GM12873 (cell line): ENCODE measurements around the gene HEPACAM.

Experiments used
- TF ChIP-seq, protein P1 (sequence below): IDR thresholded peaks from 2 replicates; pipeline ENCODE4 v1.5.1; 2012; ENCODE audit warnings: low read depth, mild to moderate bottlenecking, moderate library complexity, low read length, control low read depth; ENCODE audit not compliant: insufficient read depth; ENCODE audit errors: missing control alignments

HEPACAM gene

GRCh38 chr11:124898263-124898680, 37.6 kb downstream of the HEPACAM start:
- TF ChIP-seq, protein P1, sequence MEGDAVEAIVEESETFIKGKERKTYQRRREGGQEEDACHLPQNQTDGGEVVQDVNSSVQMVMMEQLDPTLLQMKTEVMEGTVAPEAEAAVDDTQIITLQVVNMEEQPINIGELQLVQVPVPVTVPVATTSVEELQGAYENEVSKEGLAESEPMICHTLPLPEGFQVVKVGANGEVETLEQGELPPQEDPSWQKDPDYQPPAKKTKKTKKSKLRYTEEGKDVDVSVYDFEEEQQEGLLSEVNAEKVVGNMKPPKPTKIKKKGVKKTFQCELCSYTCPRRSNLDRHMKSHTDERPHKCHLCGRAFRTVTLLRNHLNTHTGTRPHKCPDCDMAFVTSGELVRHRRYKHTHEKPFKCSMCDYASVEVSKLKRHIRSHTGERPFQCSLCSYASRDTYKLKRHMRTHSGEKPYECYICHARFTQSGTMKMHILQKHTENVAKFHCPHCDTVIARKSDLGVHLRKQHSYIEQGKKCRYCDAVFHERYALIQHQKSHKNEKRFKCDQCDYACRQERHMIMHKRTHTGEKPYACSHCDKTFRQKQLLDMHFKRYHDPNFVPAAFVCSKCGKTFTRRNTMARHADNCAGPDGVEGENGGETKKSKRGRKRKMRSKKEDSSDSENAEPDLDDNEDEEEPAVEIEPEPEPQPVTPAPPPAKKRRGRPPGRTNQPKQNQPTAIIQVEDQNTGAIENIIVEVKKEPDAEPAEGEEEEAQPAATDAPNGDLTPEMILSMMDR: no peak

DNA sequence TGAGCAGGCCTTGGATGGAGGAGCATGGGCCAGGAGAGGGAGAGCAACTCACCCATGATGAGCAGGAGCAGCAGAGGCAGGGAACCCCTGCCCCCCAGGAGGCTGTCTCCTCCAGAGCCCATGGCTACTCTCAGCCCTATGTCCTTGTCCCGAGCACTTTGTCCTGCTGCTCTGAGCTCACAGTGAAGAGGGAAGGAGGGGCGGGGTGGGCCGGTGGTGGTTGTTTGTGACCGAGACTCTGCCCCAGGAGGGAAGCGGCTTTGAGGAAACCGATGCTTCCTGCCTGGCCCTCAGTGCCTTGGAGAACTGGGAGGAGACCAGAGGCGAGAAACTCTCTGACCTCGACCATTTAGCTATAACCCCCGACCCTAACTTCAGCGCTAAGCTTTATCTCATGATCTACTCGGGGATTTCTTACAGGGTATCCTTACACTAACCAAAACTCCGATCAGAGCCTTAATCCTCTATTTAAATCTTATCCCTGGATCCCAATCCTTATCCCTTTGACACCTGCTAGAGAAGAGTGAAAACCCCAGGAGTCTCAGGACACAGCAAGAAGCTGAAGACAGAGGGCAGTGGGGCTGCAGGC, 38.1 kb downstream of the HEPACAM start, which contains the start of gene ROBO4:
TSS of gene ROBO4 (minus strand) at position 192 of the 589 bp plus-strand sequence. CDS start at position 122, 70 bp downstream.
- TF ChIP-seq, protein P1: no peak

- TF ChIP-seq, protein P1: no peak
Observed at GRCh38 chr11:124896821-124897391, 38.9 kb downstream of the HEPACAM start.

DNA sequence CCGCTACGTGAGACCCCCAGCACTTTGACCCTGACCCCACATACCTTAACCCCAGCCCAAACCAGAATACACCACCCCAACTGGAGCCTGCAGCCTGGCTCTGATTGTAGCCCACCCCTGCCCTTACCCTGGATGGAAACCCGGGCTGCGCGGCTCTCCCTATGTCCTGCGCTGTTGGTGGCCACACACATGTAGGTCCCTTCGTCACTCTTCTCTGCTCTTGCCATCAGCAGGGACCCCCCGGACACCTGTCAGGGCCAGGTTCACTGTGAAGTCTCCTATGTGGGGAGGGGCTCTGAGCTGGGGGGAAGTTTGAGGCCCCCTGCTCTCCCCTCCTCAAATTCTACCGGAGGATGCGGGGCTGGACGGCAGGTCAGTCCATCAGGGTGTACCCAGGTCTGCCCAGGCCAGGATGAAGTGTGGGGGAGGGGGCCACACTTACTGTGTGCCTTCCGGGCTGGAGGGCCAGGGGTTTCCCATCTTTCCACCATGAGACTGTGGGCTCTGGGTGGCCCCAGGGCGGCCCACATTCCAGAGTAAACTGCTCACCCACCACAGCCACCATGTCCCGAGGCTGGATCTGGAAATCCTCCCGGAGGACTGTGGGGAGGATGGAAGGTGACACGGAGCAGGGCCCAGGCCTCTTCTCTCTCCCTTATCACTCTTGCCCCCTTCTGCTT, 39.6 kb downstream of the HEPACAM start:
- TF ChIP-seq, protein P1: no peak

DNA sequence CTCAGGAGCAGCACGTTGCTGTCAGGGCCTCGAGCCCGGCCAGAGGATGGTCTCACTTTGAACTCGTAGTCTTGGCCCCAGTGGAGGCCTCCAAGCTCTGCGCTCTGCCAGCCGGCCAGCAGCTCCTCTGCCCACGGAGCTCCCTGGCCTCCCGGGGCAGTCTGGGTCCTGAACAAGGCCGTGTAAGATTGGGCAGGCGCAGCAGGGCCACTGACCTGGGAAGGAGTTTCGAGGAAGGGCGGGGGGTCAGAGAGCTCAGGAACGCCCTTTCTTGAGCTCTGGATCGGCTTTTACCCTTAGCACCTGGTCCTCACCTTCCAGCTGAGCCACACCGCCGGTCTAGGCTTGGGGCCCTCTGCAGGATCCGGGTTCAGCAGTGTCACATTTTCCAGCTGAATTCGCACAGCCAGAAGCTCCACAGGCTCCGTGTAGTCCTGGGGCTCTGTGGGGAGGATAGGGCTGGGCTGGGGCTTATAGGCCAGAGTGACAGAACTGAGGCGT, 40.3 kb downstream of the HEPACAM start:
- TF ChIP-seq, protein P1: no peak

GRCh38 chr11:124894606-124895430, 41.0 kb downstream of the HEPACAM start:
- TF ChIP-seq, protein P1: no peak
